Measurements from ENCODE around the gene OTUB1.

- no peak for TF ChIP-seq EZH2 (IDR thresholded peaks at IDR 0.05; ENCODE audit: low read length)
- no peak for TF ChIP-seq CTCF (optimal IDR thresholded peaks at IDR 0.05 in 1 of 3, IDR thresholded peaks at IDR 0.05 in 1 of 3, conservative IDR thresholded peaks at IDR 0.05 in 1 of 3; ENCODE audit: extremely low read depth in 1 of 3, insufficient read depth in 2 of 3, low read length in 3 of 3)
Measured at GRCh38 chr11:63997801-63998337, 11.6 kb downstream of the OTUB1 start.
